PC-9 (cell line): ENCODE data around the gene GNG13.

Experiments used
- EZH2 ChIP-seq: fragments of 200-600 bp; sonication (generic); IDR thresholded peaks from 2 replicates; pipeline ENCODE4 v1.8.0; 2017; ENCODE audit warnings: antibody characterized with exemption, low read depth
- TF ChIP-seq, protein P1 (sequence below): fragments of 200-600 bp; sonication (generic); conservative IDR thresholded peaks from 2 replicates; pipeline ENCODE4 v1.6.1; 2017; ENCODE audit warnings: mixed run types, antibody characterized with exemption, mild to moderate bottlenecking, moderate library complexity

DNA sequence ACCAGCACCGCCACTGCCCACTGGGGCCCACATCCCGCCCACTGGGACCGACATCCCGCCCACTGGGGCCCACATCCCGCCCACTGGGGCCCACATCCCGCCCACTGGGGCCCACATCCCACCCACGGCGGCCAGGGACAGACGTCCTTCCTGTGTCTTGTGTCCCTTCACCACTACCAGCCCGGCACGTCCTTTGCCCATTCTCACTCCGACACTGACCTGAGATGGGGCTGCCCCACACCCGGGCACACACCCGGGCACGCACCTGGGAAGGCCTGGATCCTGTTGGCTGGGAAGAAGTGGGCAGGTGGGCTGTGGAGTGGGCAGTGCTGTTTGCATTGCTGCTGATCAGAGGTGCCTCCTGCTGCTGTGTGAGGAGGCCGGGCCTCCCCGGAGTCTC lies 28.4 kb upstream of the GNG13 start:
- no peak for TF ChIP-seq EZH2
- TF ChIP-seq, protein P1, sequence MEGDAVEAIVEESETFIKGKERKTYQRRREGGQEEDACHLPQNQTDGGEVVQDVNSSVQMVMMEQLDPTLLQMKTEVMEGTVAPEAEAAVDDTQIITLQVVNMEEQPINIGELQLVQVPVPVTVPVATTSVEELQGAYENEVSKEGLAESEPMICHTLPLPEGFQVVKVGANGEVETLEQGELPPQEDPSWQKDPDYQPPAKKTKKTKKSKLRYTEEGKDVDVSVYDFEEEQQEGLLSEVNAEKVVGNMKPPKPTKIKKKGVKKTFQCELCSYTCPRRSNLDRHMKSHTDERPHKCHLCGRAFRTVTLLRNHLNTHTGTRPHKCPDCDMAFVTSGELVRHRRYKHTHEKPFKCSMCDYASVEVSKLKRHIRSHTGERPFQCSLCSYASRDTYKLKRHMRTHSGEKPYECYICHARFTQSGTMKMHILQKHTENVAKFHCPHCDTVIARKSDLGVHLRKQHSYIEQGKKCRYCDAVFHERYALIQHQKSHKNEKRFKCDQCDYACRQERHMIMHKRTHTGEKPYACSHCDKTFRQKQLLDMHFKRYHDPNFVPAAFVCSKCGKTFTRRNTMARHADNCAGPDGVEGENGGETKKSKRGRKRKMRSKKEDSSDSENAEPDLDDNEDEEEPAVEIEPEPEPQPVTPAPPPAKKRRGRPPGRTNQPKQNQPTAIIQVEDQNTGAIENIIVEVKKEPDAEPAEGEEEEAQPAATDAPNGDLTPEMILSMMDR, result no peak
